Heart left ventricle (tissue), 16 donors: ENCODE data around the gene NUP210. TPM values are rescaled to one million over a fixed set of nuclear protein-coding genes. Genes with fewer than 3 reads are reported as not detected.
"Not testable (repeated sequence)": the region's sequence is repeated elsewhere in the genome, so short reads cannot be mapped to it uniquely, and the experiment has no call there.

Source experiments
- ATAC-seq, 4 donors: fragments of 200-7000 bp; cut with Tn5 transposase; one replicate each; pipeline ENCODE4 v1.9.1; 2020 to 2022; ENCODE audit warnings: moderate library complexity in 4 of 4, mild to moderate bottlenecking in 3 of 4, moderate number of reproducible peaks in 1 of 4
- DNase-seq, 5 donors: peaks; one replicate each; pipeline ENCODE4 v3.0.0-alpha.2; 2020
- H3K27ac ChIP-seq, 12 donors: fragments of 200-600 bp; sonication (generic) in 4 of 12; one replicate each; pipeline versions ENCODE4 v1.5.0 to v1.8.0; 2016 to 2022; ENCODE audit warnings: mild to moderate bottlenecking in 2 of 12
- H3K27me3 ChIP-seq, 9 donors: fragments of 200-600 bp; sonication (generic) in 2 of 9; one replicate each; pipeline versions ENCODE4 v1.5.1 to v1.8.0; 2016 to 2022; ENCODE audit warnings: mild to moderate bottlenecking in 3 of 9
- H3K36me3 ChIP-seq, 9 donors: fragments of 200-600 bp; sonication (generic) in 2 of 9; one replicate each; pipeline versions ENCODE4 v1.5.0 to v1.8.0; 2018 to 2022; ENCODE audit warnings: mild to moderate bottlenecking in 2 of 9
- H3K4me1 ChIP-seq, 12 donors: fragments of 200-600 bp; sonication (generic) in 4 of 12; one replicate each; pipeline versions ENCODE4 v1.5.0 to v1.8.0; 2016 to 2022; ENCODE audit warnings: mild to moderate bottlenecking in 3 of 12
- H3K4me3 ChIP-seq, 12 donors: fragments of 200-600 bp; sonication (generic) in 4 of 12; one replicate each; pipeline versions ENCODE4 v1.5.0 to v1.8.0; 2017 to 2022; ENCODE audit warnings: mild to moderate bottlenecking in 9 of 12, moderate library complexity in 4 of 12
- H3K9me3 ChIP-seq, 12 donors: fragments of 200-600 bp; sonication (generic) in 4 of 12; one replicate each; pipeline versions ENCODE4 v1.5.0 to v1.8.0; 2016 to 2022; ENCODE audit warnings: mild to moderate bottlenecking in 1 of 12
- CTCF ChIP-seq, 12 donors: fragments of 200-600 bp; sonication (generic) in 4 of 12; IDR thresholded peaks; one replicate each; pipeline versions ENCODE4 v1.5.0 to v1.8.0; 2018 to 2022; ENCODE audit warnings: antibody characterized with exemption in 12 of 12, mild to moderate bottlenecking in 5 of 12
- POLR2A ChIP-seq, 2 donors: fragments of 450-650 bp; IDR thresholded peaks; one replicate each; pipeline ENCODE4 v1.6.1; 2017; ENCODE audit warnings: antibody characterized with exemption in 2 of 2, mild to moderate bottlenecking in 2 of 2, moderate library complexity in 2 of 2
- WGBS, 4 donors: extraction: QIAGEN DNeasy Blood & Tissue Kit in 2 of 4; methylation state at CpG; one replicate each; pipeline versions ENCODE4 v1.1.5 to v1.1.7; 2013 to 2018; 5-methylcytosine and 5-hydroxymethylcytosine counted together
- intact Hi-C, 10 donors: fragments of 100-400 bp; cut with DNase I; formaldehyde crosslinking; loops; one replicate each; pipeline versions ENCODE4 v1.11.1 to v1.14.2; 2022
- polyA plus RNA-seq, 2 donors: library from polyadenylated mRNA; stranded (reverse); fragments of 200-250 nt; gene quantifications; one replicate each; pipeline ENCODE4 v1.2.3, GENCODE V29; 2013
- total RNA-seq, 9 donors: library from RNA; depleted of rRNA in 2 of 9; stranded (reverse); fragments of >200 nt in 2 of 9; fragmentation: NEBNext Ultra II Directional in 3 of 9; extraction: Animal tissue kit (Norgen Biotek cat#: 25700) in 3 of 9; gene quantifications; one replicate each; pipeline versions ENCODE4 v1.1.0 to v1.2.4, GENCODE V29; 2016 to 2023
- donor health status: ischemic (EF 13 %, LVEDD 7.1; RV severe dilation, severe dysfunction).
- donor health status: healthy with polysubstance abuse.
- donor health status: DM: no; HTN: yes; CAD: no.
- donor health status: DM: no; HTN: no; CAD: no.
- donor health status: ischemic (EF 25% LVEDD 6.9; RV normal size, moderate dysfunction).
- donor health status: ischemic (EF 25% LVEDD 5.7; RV mildly dilated, moderate dysfunction).
- donor health status: healthy.
- donor health status: DM: yes; HTN: yes; CAD: no.
- donor health status: ischemic (EF 35%, LVEDD 5.7; RV mildly dilated, moderate dysfunction).
- donor health status: nonischemic (EF 11% LVEDD 7.7; RV severe dilation, severe dysfunction).
- donor health status: DM: yes; HTN: yes; CAD: no.
- donor health status: PGD.
- donor health status: ischemic (EF 29% LVEDD 5.4; RV normal size, mild dysfunction).
- donor health status: nonischemic (EF 23%, LVEDD 6.1; RV moderate dilation, normal function).

Gene NUP210
- total and polyA plus RNA-seq, 11 donors: 1.3 to 9.7 (median 2.6) TPM

- Histone ChIP-seq H3K27ac (no peak overlapping the region), H3K4me3 (no peak overlapping the region), H3K4me1 (no peaks in the 10 kb centered on the region), H3K36me3 (no peaks in the 10 kb centered on the region), H3K9me3 (peaks cover 0 to 2% (median 0%) of the 10 kb centered on the region in 12 donors), H3K27me3 (no peaks in the 10 kb centered on the region)
- DNase-seq (no peak), ATAC-seq (no peak)
- intact Hi-C loops: no loop called here
- 76 to 84% (median 80%) methylated on average over 8 of the region's 8 CpGs for WGBS, 4 donors
- TF ChIP-seq POLR2A (IDR thresholded peaks at IDR 0.05): no peak
- TF ChIP-seq CTCF (IDR thresholded peaks at IDR 0.05): no peak
These were observed 9.6 kb upstream of the NUP210 start for GRCh38 chr3:13429631-13430291.

GRCh38 chr3:13428678-13429077 is 8.6 kb upstream of the NUP210 start:
- WGBS, 4 donors: 70 to 88% (median 76%) methylated on average over 4 of the region's 4 CpGs
- DNase-seq, intact Hi-C loops, H3K9me3 ChIP-seq, H3K4me1 ChIP-seq, H3K36me3 ChIP-seq, H3K4me3 ChIP-seq, ATAC-seq, H3K27me3 ChIP-seq: not testable (repeated sequence)
- peak overlapping the region in 1 of 12 donors; percentile 64 for H3K27ac ChIP-seq

- Histone ChIP-seq H3K27ac (peak overlapping the region in 1 of 12 donors; percentile 64), H3K36me3 (no peaks in the 10 kb centered on the region), H3K9me3 (peaks cover 0 to 2% (median 0%) of the 10 kb centered on the region in 12 donors), H3K4me3 (no peak overlapping the region), H3K27me3 (no peaks in the 10 kb centered on the region), H3K4me1 (no peaks in the 10 kb centered on the region)
- TF ChIP-seq POLR2A (IDR thresholded peaks at IDR 0.05): no peak
- no peak for TF ChIP-seq CTCF (IDR thresholded peaks at IDR 0.05)
- 87 to 92% (median 88%) methylated on average over 12 of the region's 12 CpGs for WGBS, 4 donors
- no peak for ATAC-seq
- no peak for DNase-seq
- intact Hi-C loops: no loop called here
These were observed 7.8 kb upstream of the NUP210 start for GRCh38 chr3:13427662-13428603.

- no peaks in the 10 kb centered on the region for H3K36me3 ChIP-seq
- WGBS, 4 donors: 93 to 100% (median 96%) methylated on average over 1 of the region's 1 CpG
- no peaks in the 10 kb centered on the region for H3K4me1 ChIP-seq
- TF ChIP-seq POLR2A (IDR thresholded peaks at IDR 0.05) (no peak), CTCF (IDR thresholded peaks at IDR 0.05) (no peak)
- ATAC-seq (no peak), DNase-seq (no peak)
- no peak overlapping the region for H3K27ac ChIP-seq
- H3K4me3 ChIP-seq: no peak overlapping the region
- H3K9me3 ChIP-seq: no peaks in the 10 kb centered on the region
- intact Hi-C loops: no loop called here
- no peaks in the 10 kb centered on the region for H3K27me3 ChIP-seq
These were observed 6.5 kb upstream of the NUP210 start for GRCh38 chr3:13426591-13426990.
